Mucosa of rectum (tissue), 2 donors: ENCODE results near the gene ZNF236.

Experiments
- H3K27ac ChIP-seq, 2 donors: one replicate each; pipeline ENCODE4 v1.7.0; 2013; ENCODE audit warnings: inconsistent platforms in 2 of 2, low read depth in 2 of 2, low read length in 2 of 2
- H3K27me3 ChIP-seq, 2 donors: one replicate each; pipeline ENCODE4 v1.7.0; 2013; ENCODE audit warnings: low read length in 2 of 2; ENCODE audit not compliant: control insufficient read depth in 2 of 2, insufficient read depth in 2 of 2
- H3K36me3 ChIP-seq, 2 donors: one replicate each; pipeline ENCODE4 v1.7.0; 2013; ENCODE audit warnings: low read length in 2 of 2; ENCODE audit not compliant: control insufficient read depth in 2 of 2, insufficient read depth in 2 of 2
- H3K4me1 ChIP-seq, 2 donors: one replicate each; pipeline ENCODE4 v1.7.0; 2013; ENCODE audit warnings: low read length in 2 of 2, mild to moderate bottlenecking in 1 of 2; ENCODE audit not compliant: control insufficient read depth in 2 of 2, insufficient read depth in 2 of 2
- H3K4me3 ChIP-seq, 2 donors: one replicate each; pipeline ENCODE4 v1.7.0; 2013; ENCODE audit warnings: low read length in 2 of 2
- H3K9ac ChIP-seq, 2 donors: one replicate each; pipeline ENCODE4 v1.7.0; 2013; ENCODE audit warnings: low read length in 2 of 2, low read depth in 1 of 2, mild to moderate bottlenecking in 1 of 2
- H3K9me3 ChIP-seq, 2 donors: one replicate each; pipeline ENCODE4 v1.7.0; 2013; ENCODE audit warnings: low read length in 2 of 2; ENCODE audit not compliant: control insufficient read depth in 2 of 2
- donor health status: healthy.
- donor health status: Normal muscosa, but diverticular disease.

Gene ZNF236

DNA sequence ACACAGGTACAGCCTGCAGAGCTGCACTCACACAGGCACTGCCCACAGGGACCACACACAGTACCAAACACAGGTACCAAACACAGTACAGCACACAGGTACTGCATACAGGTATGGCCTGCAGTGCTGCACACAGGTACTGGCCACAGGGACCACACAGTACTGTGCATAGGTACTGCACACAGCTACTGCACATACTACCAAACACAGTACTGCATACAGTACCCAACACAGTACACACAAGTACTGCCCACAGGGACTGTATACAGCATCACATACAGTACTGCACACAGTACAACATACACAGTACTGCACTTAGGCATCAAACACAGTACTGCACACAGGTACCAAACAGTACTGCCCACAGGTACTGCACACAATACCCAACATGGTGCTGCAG is 74.3 kb downstream of the ZNF236 start:
- Histone ChIP-seq H3K36me3 (peaks cover 37 to 46% of the 10 kb centered on the region in 2 donors), H3K9me3 (no peaks in the 10 kb centered on the region), H3K27me3 (no peaks in the 10 kb centered on the region), H3K4me3 (no peak overlapping the region), H3K27ac (no peak overlapping the region), H3K4me1 (no peaks in the 10 kb centered on the region), H3K9ac (no peak overlapping the region)

DNA sequence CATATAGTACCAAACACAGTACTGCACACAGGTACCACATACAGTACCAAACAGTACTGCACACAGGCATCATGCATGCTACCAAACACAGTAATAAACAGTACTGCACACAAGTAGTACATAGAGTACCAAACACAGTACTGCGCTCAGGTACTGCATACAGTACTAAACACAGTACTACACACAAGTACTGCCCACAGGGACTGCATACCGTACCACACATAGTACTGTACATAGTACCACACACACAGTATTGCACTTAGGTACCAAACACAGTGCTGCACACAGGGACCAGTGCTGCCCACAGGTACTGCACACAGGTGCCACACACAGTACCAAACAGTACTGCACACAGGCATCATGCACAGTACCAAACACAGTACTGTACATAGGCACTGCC is 74.9 kb downstream of the ZNF236 start:
- H3K4me1 ChIP-seq = no peaks in the 10 kb centered on the region
- H3K36me3 ChIP-seq = peaks cover 41 to 49% of the 10 kb centered on the region in 2 donors
- H3K27ac ChIP-seq = no peak overlapping the region
- H3K9ac ChIP-seq = no peak overlapping the region
- no peaks in the 10 kb centered on the region for H3K9me3 ChIP-seq
- H3K4me3 ChIP-seq = no peak overlapping the region
- no peaks in the 10 kb centered on the region for H3K27me3 ChIP-seq

DNA sequence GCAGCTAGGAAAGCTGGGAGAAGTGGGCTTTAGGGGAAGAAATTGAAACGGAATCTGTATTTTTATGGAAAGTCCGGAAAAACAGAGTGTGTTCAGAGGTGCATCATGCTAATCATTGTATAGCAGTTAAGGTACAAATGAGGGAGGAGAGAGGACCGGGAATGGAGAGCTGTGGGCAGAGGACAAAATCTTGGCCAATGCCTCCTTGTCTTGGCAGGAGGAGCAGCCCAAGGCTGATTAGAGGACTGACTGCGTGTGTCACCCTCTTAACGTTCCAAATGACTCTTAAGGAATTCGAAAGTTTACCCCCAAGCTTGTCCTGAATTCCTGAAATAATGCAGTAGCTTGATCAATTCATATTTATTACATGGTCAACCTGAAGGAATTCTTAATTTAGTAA is 81.0 kb downstream of the ZNF236 start:
- H3K27me3 ChIP-seq = no peaks in the 10 kb centered on the region
- H3K4me3 ChIP-seq = no peak overlapping the region
- peaks cover 23 to 26% of the 10 kb centered on the region in 2 donors for H3K36me3 ChIP-seq
- H3K9me3 ChIP-seq = no peaks in the 10 kb centered on the region
- no peaks in the 10 kb centered on the region for H3K4me1 ChIP-seq
- H3K27ac ChIP-seq = no peak overlapping the region
- H3K9ac ChIP-seq = no peak overlapping the region

DNA sequence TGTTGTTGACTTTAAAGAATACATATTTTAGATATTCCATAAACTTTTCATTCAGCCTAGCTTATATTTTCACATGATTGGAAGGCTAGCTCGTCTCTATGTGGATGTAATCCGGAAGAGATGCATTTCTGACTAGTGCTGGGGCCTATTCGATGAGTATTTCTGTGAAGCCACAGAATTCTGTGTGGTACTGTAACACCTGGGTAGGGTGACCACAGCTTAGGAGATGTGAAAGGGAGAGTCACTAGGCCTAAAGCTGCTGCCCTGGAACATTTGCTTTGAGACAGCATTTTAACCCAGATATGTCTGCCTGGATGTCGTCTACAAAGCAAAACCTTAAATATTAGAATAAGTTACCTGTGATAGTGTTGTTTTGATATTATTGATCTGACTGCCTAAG is 83.5 kb downstream of the ZNF236 start:
- Histone ChIP-seq H3K27ac (no peak overlapping the region), H3K9ac (no peak overlapping the region), H3K4me1 (no peaks in the 10 kb centered on the region), H3K9me3 (no peaks in the 10 kb centered on the region), H3K36me3 (peaks cover 30 to 37% of the 10 kb centered on the region in 2 donors), H3K27me3 (no peaks in the 10 kb centered on the region), H3K4me3 (no peak overlapping the region)

DNA sequence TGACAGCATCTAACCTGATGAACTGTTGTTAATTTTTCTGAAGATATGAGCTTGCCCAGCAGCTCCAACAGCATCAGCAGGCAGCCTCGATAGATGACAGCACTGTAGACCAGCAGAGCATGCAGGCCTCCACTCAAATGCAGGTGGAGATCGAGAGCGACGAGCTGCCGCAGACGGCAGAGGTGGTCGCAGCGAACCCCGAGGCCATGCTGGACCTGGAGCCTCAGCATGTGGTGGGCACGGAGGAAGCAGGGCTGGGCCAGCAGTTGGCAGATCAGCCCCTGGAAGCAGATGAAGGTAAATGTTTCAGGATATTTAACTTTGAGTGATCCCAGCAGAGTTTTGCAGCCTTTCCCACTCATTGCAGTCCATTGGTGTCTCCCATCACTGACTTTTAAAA is 85.9 kb downstream of the ZNF236 start:
- Histone ChIP-seq H3K4me1 (no peaks in the 10 kb centered on the region), H3K4me3 (no peak overlapping the region), H3K27me3 (no peaks in the 10 kb centered on the region), H3K9ac (no peak overlapping the region), H3K27ac (no peak overlapping the region), H3K36me3 (peaks cover 37 to 44% of the 10 kb centered on the region in 2 donors), H3K9me3 (no peaks in the 10 kb centered on the region)

DNA sequence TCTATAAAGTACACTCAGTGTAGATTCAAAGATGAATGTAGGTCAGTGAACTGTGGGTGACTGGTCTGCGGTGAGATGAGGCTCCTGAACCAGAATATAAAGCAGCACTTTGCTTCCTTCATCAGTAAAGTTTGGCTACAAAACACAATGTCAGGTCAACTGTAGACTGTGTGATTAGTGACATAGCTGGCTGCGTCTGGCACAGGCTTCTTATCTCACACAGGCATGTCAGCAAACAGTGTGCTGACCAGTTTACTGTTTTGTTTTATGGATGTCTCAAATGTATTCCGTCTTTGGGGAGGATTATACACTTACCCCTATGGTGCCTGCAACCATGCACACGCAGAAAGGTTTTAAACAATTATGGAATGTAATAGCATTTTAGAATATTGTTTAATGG is 87.1 kb downstream of the ZNF236 start:
- Histone ChIP-seq H3K36me3 (peaks cover 42 to 50% of the 10 kb centered on the region in 2 donors), H3K9ac (no peak overlapping the region), H3K9me3 (no peaks in the 10 kb centered on the region), H3K4me3 (no peak overlapping the region), H3K4me1 (peaks cover 0 to 8% of the 10 kb centered on the region in 2 donors), H3K27ac (no peak overlapping the region), H3K27me3 (no peaks in the 10 kb centered on the region)

DNA sequence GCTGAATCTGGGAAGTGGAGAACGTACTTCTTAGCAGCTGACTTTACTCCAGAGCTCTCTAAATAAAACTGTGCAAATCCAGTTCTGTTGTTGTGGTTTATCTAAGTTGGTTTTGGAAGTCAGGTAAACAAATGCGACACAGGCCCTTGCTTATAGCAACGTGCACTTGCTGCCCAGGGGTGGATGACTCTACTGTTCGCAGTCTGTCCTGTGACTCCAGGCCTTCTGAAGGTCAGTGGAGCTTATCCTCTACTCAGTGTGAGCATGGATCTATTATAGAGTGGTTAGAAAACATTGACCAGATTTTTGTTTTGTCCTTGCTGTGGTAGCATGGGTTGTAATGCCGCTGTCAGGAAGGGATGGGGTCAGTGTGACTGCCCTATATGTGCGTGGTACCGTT is 89.1 kb downstream of the ZNF236 start:
- no peak overlapping the region for H3K27ac ChIP-seq
- peaks cover 0 to 8% of the 10 kb centered on the region in 2 donors for H3K4me1 ChIP-seq
- H3K27me3 ChIP-seq = no peaks in the 10 kb centered on the region
- H3K4me3 ChIP-seq = no peak overlapping the region
- H3K36me3 ChIP-seq = peaks cover 43 to 51% of the 10 kb centered on the region in 2 donors
- no peaks in the 10 kb centered on the region for H3K9me3 ChIP-seq
- H3K9ac ChIP-seq = no peak overlapping the region

DNA sequence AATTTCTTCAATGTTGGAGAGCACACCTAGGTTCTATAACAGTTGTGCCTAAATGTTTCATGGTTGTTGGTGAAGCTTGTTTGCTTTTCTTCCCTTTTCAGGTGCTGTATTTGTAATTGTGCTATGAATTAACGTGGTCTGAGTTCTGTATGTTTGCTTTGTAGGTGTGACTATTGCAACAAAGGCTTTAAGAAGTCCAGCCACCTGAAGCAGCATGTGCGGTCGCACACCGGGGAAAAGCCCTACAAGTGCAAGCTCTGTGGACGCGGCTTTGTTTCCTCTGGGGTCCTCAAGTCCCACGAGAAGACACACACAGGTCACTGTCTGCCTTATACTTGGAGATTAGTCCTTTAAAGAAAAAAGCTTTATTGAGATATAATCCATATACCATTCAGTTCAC is 91.2 kb downstream of the ZNF236 start:
- no peaks in the 10 kb centered on the region for H3K9me3 ChIP-seq
- no peak overlapping the region for H3K9ac ChIP-seq
- peaks cover 0 to 8% of the 10 kb centered on the region in 2 donors for H3K4me1 ChIP-seq
- H3K27me3 ChIP-seq = no peaks in the 10 kb centered on the region
- H3K4me3 ChIP-seq = no peak overlapping the region
- H3K27ac ChIP-seq = no peak overlapping the region
- peaks cover 43 to 55% of the 10 kb centered on the region in 2 donors for H3K36me3 ChIP-seq

DNA sequence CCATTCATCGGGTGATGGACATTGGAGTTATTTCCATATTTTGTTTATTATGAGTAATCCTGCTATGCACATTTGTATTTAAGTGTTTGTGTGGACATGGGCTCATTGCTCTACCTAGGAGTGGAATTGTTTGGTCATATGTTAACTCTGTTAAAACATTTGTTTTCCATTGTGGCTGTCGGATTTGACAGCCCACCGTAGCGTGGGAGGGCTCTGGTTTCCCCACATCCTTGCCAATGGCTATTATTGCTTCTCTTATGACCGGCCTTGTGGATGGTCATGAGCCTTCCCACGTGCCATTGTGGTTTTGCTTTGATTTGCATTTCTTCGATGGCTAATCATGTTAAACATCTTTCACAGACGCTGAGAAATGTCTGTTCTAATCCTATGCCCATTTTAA is 92.0 kb downstream of the ZNF236 start:
- Histone ChIP-seq H3K27ac (no peak overlapping the region), H3K36me3 (peaks cover 43 to 52% of the 10 kb centered on the region in 2 donors), H3K4me1 (peaks cover 0 to 8% of the 10 kb centered on the region in 2 donors), H3K27me3 (no peaks in the 10 kb centered on the region), H3K9me3 (no peaks in the 10 kb centered on the region), H3K4me3 (no peak overlapping the region), H3K9ac (no peak overlapping the region)

DNA sequence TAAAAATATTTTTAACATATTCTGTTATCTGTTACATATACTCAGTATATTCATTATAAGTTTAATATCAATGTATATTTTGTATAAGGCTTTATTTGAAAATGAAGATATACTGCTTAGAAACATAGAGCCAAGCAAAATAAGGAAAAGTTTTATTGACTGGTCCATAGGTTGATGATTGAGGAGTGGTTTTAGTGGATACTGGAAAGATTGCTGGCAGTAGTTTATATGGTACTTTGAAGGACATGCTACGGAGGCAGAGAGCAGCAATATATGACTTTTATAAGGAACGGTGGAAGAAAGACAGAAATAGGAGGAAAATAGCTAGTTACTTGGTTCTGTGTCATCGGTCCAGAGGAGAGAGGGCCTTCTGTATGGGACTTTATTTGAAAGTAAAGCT is 92.4 kb downstream of the ZNF236 start:
- no peaks in the 10 kb centered on the region for H3K27me3 ChIP-seq
- H3K27ac ChIP-seq = no peak overlapping the region
- H3K4me1 ChIP-seq = peaks cover 0 to 8% of the 10 kb centered on the region in 2 donors
- peaks cover 43 to 51% of the 10 kb centered on the region in 2 donors for H3K36me3 ChIP-seq
- H3K9ac ChIP-seq = no peak overlapping the region
- H3K4me3 ChIP-seq = no peak overlapping the region
- H3K9me3 ChIP-seq = no peaks in the 10 kb centered on the region

DNA sequence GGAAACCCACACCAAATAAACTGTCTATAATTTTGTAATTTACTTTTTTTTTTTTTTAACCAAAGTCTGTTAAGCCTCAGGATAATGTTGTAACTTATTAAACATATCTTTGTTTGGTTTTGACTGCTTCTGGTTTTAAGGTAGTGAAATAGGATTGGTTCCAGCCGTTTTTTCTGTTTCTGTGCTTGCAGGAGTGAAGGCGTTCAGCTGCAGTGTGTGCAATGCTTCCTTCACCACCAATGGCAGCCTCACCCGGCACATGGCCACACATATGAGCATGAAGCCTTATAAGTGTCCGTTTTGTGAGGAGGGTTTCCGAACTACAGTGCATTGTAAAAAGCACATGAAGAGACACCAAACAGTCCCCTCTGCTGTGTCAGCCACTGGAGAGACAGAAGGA is 93.1 kb downstream of the ZNF236 start:
- no peak overlapping the region for H3K4me3 ChIP-seq
- no peaks in the 10 kb centered on the region for H3K9me3 ChIP-seq
- H3K27me3 ChIP-seq = no peaks in the 10 kb centered on the region
- H3K4me1 ChIP-seq = peaks cover 0 to 8% of the 10 kb centered on the region in 2 donors
- H3K36me3 ChIP-seq = peaks cover 44 to 49% of the 10 kb centered on the region in 2 donors
- no peak overlapping the region for H3K9ac ChIP-seq
- no peak overlapping the region for H3K27ac ChIP-seq
